RPMI8226 (cell line): Measurements from ENCODE around the gene PCTP.

ENCODE experiments used
- DNase-seq: peaks from one replicate; pipeline ENCODE4 v3.0.0-alpha.2; 2015

Gene PCTP

DNA sequence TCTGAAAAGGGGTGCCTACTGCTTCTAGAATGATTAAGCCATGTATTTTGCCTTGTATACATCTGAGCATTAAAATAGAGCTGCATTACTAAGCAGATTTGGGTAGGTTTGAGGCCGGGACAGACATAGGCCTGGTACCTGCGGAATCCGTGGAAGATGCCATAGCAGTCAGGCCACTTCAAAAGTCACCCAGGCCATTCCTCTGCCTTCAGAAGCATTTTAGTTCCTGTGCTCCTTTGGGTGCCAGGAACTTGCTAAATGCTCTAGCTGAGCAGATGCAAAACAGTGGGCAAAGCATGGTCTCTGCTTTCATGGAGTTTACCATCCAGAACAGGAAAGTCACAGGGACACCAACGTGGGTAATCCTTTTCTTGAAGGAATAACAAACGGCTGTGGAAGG is 22.5 kb upstream of the PCTP start:
- no peak for DNase-seq

DNA sequence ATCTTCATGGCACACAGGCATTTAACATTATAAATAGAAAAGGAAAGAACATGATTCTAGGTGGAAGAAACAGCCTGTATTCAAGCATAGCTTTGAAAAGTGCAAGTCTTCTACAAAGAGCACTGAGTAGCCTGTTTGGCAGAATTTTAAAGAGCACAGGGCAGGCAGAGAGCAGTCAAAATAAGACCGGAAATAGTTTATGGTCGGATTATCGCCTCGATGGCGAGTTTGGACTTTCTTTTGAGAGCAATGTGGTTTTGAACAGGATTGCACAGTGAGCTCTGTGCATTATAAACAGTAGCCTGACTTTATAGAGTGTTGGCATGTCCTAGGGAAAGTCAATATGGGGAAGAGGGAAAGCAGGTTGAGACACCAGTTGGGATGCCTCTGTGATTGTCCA is 22.0 kb upstream of the PCTP start:
- no peak for DNase-seq

DNA sequence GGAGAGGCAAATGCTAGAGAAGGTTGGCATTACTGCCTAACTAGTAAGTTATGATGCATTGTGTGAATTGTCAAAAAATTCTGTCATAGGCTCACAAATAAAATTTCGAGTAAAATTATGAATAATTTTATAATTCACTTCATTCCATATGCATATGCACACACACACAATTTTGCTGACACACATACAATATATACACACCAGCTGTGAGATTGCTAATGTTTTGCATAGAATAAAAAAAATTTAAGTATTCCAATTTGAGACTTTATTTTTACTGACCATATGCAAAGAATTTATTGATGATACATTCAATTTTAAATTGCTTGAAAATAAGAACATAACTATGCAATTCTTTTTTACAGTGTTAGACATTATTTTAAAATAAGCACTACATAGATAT is 21.4 kb upstream of the PCTP start:
- DNase-seq, result no peak

DNA sequence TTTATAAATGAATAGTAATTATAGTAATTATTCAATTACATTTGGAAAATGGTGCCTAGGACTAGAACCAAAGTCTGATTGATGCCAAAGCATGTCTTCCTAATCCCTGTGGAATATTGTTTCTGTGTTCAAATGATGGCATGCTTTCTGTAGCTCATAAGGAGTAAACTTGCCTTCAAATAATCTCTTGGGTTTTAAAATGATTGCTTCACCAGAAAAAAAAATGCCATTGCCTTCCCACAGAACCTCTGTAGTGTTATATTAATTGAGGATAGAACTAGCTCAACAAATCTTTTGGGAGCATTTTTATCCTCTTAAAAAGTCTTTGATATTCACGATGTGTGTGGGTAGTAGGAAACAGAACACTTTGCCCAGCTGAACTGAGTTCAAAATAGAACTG is 20.5 kb upstream of the PCTP start:
- no peak for DNase-seq

DNA sequence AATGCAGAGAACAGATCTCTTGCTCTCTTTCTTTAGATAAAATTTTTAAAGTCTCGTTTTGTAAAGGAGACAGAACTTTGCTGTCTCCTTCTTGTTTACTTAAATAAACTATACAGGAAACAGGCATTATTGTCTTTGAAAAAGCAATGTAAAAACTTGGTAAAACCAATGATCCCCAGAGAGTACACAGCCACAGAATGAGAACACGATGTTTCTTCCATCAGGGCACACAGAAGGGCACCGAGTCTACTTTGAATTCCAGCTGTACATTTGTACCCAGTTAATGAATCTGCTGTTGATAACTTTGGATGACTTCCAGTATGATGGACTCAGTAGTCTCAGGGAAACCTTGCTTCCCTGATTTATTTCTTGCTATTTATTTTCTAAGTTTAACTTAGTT is 20.0 kb upstream of the PCTP start:
- no peak for DNase-seq

DNA sequence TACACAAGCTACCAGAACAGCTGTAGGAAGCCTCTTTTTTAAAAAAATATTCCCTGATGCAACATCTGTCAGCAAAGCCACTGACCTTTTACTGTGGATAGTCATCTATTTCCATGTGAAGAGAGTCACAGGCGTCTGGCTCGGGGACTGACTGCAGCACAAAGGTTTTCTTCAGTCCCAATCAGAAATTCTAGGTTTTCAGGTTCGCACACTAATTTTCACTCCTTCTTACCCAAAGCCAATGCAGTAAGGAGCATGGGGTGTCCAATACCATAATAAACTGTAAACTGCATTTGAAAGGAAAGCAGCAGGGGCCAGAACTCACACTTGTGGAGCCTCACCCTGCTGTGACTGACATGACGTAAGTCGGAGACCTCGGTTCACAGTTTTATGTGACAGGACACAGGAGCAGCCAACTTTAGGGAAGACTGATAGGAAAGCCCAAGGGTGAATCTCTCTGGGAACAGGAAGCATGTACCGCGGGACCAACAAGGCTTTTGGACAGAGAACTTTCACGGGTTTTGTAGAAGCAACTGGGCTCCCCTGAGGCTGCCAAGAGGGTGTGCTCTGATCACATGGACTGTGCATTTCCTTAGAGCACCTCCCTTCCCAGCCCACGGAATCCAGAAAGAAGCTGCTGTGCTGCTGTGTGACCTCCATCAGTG is 19.1 kb upstream of the PCTP start:
- no peak for DNase-seq

DNA sequence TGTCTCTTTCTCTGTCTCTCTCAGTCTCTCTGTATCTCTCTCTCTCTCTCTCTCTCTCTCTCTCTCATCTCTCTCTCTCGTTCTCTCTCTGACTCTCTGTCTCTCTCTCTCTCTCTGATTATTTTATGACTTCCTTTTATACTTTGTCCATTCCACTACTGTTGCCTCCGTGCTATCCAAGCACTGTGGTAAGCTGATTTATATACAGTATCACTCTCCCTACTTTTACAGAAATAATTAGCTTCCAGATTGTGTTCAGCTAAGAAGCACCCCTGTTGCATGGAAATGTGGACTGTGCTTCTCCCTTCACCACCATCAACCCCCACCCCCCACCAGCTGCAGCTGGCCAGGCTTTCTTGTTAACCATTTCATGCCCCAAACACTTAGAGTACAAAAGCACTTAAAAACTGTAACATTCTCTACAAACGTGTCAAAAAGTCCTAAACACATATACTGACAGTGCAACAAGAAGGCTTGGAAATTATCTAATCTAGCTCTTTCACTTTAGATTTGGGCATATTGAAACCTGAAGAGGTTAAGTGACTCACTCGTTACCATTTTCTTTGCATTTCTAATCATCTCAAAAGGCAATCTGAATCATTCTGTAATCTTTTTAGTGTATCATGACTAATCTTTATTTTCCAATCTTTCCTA is 16.6 kb upstream of the PCTP start:
- DNase-seq, result no peak

DNA sequence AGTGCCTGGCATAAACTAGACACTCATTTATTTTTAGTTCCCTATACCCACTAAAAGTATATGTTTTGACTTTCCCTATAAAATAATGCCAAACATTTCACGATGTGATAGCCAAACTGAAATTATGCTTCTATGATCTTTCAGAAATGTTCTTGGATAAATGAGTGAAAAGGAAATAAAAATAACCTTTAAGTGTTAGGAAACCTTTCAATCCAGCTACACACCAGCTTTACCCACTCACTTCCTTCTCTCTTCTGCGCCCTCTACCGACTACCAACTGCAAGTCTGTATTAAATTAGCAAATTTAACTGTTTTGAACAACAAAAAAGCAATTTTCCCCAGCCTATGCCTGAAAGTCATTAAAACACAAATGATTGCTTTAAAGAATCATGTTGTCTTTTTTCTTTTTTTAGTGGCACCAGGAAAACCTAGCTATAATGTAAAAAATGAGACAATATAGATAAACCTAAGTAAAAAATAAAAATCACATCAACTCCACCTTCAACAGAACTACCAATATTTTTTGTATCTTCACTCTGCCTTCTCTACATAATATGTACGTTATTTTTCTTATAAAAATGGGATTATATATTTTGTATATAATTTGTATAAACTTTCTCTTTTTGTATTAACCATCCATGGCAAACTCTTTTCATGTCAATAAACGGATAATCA is 15.0 kb upstream of the PCTP start:
- peak; percentile 63 for DNase-seq

DNA sequence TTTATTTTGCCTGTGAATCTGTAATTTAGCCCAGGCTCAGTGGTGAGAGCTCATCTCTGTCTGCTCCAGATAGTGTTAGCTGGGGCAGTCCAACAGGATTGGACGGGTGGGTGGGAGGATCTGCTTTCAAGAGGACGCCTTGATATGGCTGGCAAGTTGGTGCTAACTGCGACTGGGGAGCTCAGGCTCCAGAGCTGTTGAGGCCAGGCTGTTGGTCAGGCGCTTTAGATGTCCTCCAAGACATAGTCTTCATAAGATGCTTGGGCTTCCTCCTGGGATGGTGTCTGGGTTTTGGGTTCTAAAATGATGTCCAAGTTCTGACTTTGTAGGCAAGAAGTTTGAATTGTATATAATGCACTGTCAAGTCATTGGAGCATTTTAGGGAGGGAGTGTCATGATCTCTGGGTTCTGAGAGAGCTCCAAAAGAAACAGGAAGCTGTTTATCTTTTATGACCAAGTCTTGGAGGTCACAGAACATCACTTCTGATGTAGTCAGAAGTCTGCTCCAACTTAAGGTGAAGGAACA is 12.8 kb upstream of the PCTP start:
- no peak for DNase-seq

DNA sequence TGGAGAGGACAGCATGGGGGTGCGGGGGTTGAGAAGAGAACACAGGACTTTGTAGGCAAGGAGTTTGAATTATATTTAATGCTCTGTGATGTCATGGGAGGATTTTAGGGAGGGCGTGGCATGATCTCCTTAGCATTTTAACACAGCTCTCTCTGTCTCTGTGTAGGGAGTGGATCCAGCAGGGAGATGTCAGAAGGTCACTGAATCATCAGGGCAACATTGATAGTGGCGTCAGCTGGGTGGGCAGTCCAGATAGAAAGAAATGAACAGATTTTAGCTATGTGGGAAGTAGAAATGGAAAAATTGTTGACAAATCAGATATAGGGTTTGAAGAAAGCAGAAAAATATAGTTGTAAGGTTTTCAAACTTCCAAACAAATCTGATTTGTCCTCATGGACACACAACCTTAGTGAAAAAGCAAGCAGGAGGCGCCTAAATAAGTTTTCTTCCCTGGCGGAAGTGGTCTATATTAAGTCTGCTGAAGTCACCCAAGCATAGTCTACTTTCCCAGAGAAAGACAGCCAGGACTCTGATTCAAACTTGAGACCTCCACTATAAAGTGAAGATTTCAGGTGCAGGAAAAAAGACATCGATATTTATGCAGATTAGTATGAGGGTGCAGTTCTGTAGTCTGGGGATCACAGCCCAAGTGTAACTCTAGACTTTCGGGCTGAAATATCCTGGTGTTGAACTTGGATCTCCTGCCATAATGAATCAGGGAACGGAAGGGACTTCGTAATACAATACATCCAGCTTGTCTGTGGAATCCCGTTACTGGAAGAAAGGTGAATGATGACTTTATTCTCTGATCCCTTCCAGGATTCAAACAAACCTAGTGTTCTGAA is 10.1 kb upstream of the PCTP start:
- no peak for DNase-seq

DNA sequence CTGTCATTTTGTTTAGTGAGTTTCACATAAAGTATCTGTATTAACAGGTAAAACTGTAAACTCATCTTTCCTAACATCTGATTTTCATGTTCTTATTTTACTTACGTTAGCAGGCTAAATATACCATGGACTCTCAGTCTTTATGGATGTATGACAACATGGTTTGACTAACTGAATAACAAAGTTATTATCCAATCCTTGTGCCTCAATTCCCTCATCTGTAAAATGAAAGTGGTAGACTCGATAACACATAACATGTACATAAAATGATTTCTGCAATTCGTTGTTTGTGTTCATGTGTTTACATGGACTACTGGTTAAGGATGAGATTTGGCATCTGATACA is 9.5 kb upstream of the PCTP start:
- DNase-seq, result no peak

DNA sequence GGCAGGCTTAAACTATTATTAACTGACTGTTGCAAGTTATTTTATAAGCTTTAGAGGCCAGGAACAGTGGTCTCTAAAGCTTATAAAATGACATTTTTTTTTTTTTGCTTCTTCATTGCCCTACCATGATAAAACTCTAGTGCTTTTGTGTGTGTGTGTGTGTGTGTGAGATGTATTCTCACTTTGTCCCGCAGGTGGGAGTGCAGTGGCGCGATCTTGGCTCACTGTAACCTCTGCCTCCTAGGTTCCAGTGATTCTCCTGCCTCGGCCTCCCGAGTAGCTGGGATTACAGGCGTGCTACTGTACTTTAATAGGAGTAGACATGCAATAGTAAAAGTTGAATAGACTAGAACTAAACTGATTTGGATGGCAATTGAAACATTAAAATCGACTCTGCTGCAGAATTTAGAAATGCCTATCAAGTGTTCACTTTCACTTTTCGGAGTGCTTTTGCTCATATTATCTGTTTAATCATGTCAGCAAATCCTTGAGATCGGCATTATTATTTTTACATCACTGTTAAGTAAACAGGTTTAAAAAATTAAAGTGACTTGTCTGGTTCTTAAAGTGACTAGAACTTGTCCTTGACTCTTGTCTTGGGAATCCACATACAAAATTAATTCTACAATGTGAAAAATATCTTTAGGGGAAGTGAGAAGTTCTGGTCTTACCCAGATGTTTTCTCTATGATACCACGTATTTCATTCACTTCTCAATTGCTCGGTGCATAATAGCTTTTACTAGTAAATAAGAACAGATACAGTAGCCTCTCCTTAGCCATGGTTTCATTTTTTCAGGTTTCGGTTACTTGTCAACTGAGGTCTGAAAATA is 8.4 kb upstream of the PCTP start:
- peak; percentile 17 for DNase-seq

DNA sequence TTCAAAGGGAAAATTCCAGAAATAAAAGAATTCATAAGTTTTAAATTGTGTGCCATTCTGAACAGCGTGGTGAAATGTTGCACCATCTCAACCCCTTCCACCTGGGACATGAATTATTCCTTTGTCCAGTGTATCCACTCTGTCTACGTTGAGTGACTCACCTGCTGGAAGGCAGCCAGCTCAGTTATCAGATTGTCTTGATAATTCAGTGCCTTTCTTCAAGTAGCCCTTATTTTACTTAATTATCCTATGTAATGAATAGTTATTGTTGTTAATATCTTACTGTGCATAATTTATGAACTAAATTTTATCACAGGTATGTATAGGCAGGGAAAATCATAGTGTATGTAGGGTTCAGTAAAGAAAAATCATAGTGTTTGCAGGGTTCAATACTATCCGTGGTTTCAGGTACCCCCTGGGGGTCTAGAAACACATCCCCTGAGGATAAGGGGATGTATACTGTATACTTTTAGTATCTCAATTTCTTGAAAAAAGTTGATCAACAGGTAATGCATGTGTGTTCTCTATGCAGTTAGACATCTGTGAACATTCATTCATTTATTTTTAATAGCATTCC is 7.7 kb upstream of the PCTP start:
- DNase-seq, result peak; percentile 49

DNA sequence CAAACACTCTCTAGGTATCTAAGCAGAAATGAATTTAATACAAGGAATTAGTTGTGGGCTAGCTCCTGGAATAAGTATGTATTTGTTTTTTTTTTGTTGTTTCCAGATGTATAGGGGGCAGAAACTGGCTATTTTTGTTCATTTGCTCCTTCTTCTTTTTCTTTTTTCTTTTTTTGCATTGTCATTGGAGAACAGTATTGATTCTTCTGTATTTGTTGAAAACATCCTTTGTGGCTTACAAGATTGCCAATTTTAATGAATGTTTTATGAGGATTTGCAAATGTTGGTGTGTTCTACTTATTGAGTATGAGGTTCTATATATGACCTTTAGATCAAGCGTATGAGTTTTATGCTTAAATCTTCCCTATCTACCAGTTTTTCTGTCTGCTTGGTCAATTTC is 5.6 kb upstream of the PCTP start:
- no peak for DNase-seq

DNA sequence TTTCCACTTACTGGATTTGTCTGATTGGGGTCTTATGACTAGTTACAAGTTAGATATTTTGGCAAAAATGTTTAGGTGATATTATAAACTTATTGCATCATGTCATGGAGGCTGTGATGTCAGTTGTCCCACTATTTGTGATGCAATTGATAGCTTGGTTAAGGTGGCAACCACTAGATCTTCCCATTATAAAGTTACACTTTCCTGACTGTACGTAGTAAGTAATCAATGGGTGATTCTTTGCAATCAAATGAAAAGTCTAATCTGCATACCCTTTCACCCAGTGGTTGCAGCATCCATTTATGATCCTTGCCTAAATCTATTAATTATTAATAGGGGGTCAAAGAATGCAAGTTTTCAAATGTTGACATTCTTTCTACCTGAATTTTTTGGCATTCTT is 4.4 kb upstream of the PCTP start:
- no peak for DNase-seq

DNA sequence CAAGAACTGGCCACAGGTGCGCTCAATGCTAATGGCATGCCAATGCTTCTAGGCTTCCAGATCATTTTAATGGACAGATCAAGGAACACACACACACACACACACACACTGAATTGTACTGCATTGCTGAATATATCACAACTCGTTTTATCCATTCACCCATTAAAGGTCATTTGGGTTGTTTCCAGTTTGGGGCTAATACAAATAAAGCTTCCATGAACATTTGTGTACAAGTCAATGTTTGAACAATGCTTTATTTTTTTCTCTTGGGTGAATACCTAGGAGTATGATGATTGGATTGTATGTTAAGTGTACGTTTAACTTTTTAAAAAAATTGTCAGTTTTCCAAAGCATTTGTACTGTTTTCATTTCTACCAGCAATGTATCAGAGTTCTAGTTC is 3.6 kb upstream of the PCTP start:
- DNase-seq, result no peak

DNA sequence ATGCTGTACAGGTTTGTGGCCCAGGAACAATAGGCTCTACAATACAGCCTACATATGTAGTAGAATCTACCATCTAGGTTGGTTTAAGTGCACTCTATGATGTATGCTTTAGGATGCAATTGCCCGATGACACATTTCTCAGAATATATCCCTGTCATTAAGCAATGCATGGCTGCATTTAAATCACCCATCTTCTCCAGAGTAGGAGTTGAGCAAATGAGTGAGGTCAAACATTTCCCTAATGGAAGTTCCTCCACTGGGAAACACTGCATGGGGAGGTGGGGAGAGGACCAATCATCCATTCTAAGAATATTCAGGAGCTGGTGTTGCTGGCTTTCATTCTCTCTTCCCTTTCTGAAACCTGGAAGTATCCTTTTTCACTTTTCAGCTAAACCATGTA is 2.0 kb upstream of the PCTP start:
- no peak for DNase-seq

DNA sequence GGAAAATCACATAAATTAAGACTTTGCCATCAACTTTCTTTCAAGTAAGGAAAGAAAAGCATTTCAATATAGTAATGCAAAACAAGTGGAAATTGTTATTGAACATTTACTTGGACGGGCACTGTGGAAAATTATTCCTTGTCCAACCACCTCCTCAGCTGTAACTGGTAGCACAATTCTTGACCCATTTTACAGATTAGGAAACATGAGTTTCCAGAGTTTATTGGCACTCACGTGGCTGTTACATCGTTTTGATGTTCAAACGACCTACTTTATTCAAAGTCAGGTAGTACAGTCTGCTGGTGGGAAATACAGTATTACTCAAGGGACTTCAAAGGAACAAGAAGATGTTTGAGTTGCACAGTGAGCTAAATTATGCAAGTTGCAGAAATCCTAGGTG is 866 bp upstream of the PCTP start:
- no peak for DNase-seq

DNA sequence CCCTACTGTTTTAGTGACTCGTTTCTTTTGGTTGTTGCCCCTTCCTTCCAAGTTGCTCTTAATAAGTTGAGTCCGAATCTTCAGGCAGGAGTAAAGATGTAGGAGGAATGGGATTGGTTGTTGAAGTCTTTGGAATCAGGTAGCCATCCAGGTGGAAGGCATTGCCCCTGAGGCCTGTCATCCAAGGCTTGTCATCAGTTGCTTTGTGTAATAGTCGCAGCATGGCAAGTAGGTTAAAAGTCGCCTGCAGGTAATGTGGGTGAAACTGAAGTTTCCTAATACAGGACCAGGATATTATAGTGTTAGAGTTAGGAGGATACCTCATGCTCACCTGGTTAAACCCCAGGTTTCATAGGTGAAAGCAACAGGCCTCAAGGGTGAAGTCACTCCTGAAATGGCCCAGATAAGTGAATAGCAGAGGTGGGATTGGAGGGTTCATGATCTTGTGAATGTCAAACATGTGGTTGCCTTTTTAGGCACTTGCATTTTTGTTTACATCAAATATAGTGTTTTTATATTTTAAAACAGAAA is 934 bp downstream of the PCTP start:
- no peak for DNase-seq

DNA sequence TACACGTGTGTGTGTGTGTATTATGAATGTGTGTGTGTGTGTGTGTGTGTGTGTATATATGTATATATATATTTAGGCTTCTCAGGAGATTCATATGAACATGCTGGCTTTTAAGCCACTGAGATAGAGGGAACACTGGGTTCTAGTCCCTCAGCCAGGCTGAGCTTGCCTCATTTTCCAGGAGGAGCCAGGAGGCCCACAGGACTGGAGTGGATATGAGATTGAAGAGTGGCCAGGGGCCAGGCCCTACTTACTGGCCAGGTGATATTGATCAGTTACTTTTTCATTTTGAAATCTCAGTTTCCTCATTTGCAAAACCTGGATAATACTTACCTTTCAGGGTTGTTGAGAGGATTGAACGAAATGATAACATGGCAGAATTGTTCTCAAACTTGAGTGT is 5.8 kb downstream of the PCTP start:
- DNase-seq, result no peak

DNA sequence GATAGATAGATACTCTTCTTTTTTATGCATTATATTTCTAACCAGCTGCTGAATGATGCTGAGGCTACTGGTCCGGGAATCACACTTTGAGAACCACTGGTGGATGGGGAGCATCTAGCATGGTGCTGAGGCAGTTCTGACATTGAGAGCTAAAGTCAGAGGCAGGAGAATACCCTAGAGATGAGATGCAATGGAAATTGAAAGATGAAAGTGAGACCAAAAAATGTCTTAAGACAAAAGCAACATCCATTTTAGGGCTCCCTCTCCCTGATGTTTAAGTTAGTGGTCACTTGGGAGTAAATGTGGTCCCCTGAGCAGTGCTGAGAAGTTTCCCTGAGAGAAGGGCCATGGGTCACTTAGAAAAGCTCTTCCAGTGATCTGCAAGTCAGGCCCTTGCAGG is 6.8 kb downstream of the PCTP start:
- DNase-seq, result no peak

DNA sequence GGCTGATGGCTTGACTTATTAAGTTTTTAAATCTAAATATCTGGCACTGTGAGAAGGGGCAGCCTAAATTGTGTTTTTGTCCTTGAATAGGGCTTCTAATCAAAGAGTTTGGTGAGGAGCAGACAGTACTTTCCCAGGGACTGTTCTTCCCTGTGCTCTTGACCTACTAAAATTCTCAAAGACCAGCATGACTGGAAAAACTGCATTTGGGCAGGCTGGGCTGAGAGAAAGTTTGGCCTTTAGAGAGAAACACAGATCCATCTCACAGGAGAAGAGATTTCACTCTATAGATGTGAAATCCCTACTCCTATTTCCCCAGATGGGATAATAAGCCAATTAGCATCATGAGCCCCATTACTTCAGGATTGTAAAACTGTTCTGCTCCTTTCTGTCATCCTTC is 7.3 kb downstream of the PCTP start:
- no peak for DNase-seq
